ENCODE measurements around the gene CACNA1B. TPM values are rescaled to one million over a fixed set of nuclear protein-coding genes. Genes with fewer than 3 reads are reported as not detected.

CACNA1B gene
- total and polyA plus RNA-seq, 2 of the 13 experiments (the other 11 are each of a cell fraction or from before 2014, with no cell fraction given): under 0.01 to 0.04 TPM

DNA sequence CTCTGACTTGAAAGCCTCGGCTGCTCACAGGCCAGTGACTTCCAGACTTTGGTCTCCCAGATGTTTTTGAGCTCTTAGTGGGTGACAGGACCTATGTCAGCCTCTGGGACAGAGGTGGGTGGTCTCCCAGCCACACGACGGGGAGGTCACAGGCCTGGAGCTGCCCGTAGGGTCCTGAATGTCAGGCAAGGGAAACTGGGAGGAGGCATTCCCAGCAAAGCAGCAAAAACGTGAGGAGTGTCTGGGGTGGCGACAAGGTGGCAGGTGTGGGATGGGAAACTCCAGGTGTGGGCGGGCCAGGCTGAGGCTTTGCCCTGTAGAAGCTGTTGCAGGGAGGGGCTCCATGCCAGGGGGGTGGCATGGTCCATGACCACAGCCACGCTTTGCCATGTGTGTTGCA lies 110.5 kb downstream of the CACNA1B start:
- 14% methylated on average over 8 of the region's 8 CpGs for WGBS (ENCODE audit: low lambda C conversion rate)
- Histone ChIP-seq H3K4me1 (ENCODE audit: insufficient read depth, low read length) (no peaks in the 10 kb centered on the region), H3K27me3 (ENCODE audit: control insufficient read depth in 1 of 2, insufficient read depth in 2 of 2, low read length in 2 of 2) (peaks cover 0 to 9% of the 10 kb centered on the region in 2 experiments; a peak in 1 of 5 replicates), H3K27ac (ENCODE audit: extremely low read length, insufficient read depth, low read length) (no peak overlapping the region), H3K4me2 (ENCODE audit: low read depth, low read length) (no peak overlapping the region), H3K9me3 (ENCODE audit: low read length) (no peaks in the 10 kb centered on the region), H3K9ac (ENCODE audit: insufficient read depth, low read depth, low read length) (no peak overlapping the region), H3K4me3 (replicated peaks in 1 of 3; ENCODE audit: insufficient read depth in 1 of 3, low read depth in 2 of 3, low read length in 3 of 3) (no peak overlapping the region), H4K20me1 (ENCODE audit: insufficient read depth, low read length) (no peaks in the 10 kb centered on the region), H3K36me3 (replicated peaks in 1 of 2; ENCODE audit: control insufficient read depth in 1 of 2, insufficient read depth in 2 of 2, low read length in 2 of 2) (no peaks in the 10 kb centered on the region), H2AFZ (ENCODE audit: low read length) (no peak overlapping the region), H3K79me2 (ENCODE audit: insufficient read depth, low read length) (no peaks in the 10 kb centered on the region)
- no peak for ATAC-seq
- DNase-seq (ENCODE audit: low spot score): no peak
- no TSS peak for BruUV-seq (replicated peaks)
- ChIA-PET POLR2A (no interaction called here), CTCF (ENCODE audit: low intra/inter-chr PET ratio, low total read pairs) (no interaction called here)
- no peak for TF ChIP-seq SP4 (CRISPR knock-in tag; IDR thresholded peaks at IDR 0.05)
- no peak for TF ChIP-seq KDM5A (IDR thresholded peaks at IDR 0.05; ENCODE audit: borderline replicate concordance, low read length)
- no peak for TF ChIP-seq HOXA7 (CRISPR knock-in tag; IDR thresholded peaks at IDR 0.05)
- no peak for TF ChIP-seq MEIS1 (CRISPR knock-in tag; IDR thresholded peaks at IDR 0.05; ENCODE audit: borderline replicate concordance)
- in situ Hi-C loops (cut with HindIII; ENCODE audit: extremely low pct_ligation_motif_present, low pct_unique_long_range_greater_than_20kb) (no loop called here), intact Hi-C loops (cut with micrococcal nuclease; ENCODE audit: unreplicated experiment) (no loop called here)
- FAIRE-seq: no peak

- ATAC-seq (no peak), DNase-seq (ENCODE audit: low spot score) (no peak), FAIRE-seq (no peak)
- intact Hi-C loops (cut with micrococcal nuclease; ENCODE audit: unreplicated experiment): no loop called here
- CTCF ChIA-PET (ENCODE audit: low intra/inter-chr PET ratio, low total read pairs): no interaction called here
- H3K4me3 ChIP-seq (replicated peaks in 1 of 3; ENCODE audit: insufficient read depth in 1 of 3, low read depth in 2 of 3, low read length in 3 of 3): no peak overlapping the region
- H3K9me3 ChIP-seq (ENCODE audit: low read length): no peaks in the 10 kb centered on the region
- in situ Hi-C loops (cut with HindIII; ENCODE audit: extremely low pct_ligation_motif_present, low pct_unique_long_range_greater_than_20kb): no loop called here
- no peak overlapping the region for H3K9ac ChIP-seq (ENCODE audit: insufficient read depth, low read depth, low read length)
- no peak overlapping the region for H3K4me2 ChIP-seq (ENCODE audit: low read depth, low read length)
- no peaks in the 10 kb centered on the region for H3K36me3 ChIP-seq (replicated peaks in 1 of 2; ENCODE audit: control insufficient read depth in 1 of 2, insufficient read depth in 2 of 2, low read length in 2 of 2)
- BruUV-seq (replicated peaks): no TSS peak
- H2AFZ ChIP-seq (ENCODE audit: low read length): no peak overlapping the region
- H4K20me1 ChIP-seq (ENCODE audit: insufficient read depth, low read length): no peaks in the 10 kb centered on the region
- 8% methylated on average over 1 of the region's 1 CpG for WGBS (ENCODE audit: low lambda C conversion rate)
- H3K27me3 ChIP-seq (ENCODE audit: control insufficient read depth in 1 of 2, insufficient read depth in 2 of 2, low read length in 2 of 2): peaks cover 0 to 9% of the 10 kb centered on the region in 2 experiments; a peak in 1 of 5 replicates
- H3K27ac ChIP-seq (ENCODE audit: extremely low read length, insufficient read depth, low read length): no peak overlapping the region
- H3K4me1 ChIP-seq (ENCODE audit: insufficient read depth, low read length): no peaks in the 10 kb centered on the region
- TF ChIP-seq ZFP82 (CRISPR knock-in tag; IDR thresholded peaks at IDR 0.05; ENCODE audit: borderline replicate concordance) (no peak), CHCHD3 (CRISPR knock-in tag; IDR thresholded peaks at IDR 0.05) (no peak), TRIM24 (CRISPR knock-in tag; IDR thresholded peaks at IDR 0.05) (no peak), RAD51 (IDR thresholded peaks at IDR 0.05; ENCODE audit: borderline replicate concordance) (no peak), SNAPC2 (CRISPR knock-in tag; IDR thresholded peaks at IDR 0.05) (no peak), MTA1 (CRISPR knock-in tag; IDR thresholded peaks at IDR 0.05; ENCODE audit: borderline replicate concordance) (no peak)
- POLR2A ChIA-PET: no interaction called here
- H3K79me2 ChIP-seq (ENCODE audit: insufficient read depth, low read length): no peaks in the 10 kb centered on the region
Observed at GRCh38 chr9:137988701-137989100, 111.1 kb downstream of the CACNA1B start.

Data from HepG2 (cell line).